Left ventricle myocardium inferior (tissue), 1 donor: ENCODE results near the gene SENP1. TPM values are rescaled to one million over a fixed set of nuclear protein-coding genes. Genes with fewer than 3 reads are reported as not detected.

Experiments used
- DNase-seq: peaks from one replicate; pipeline ENCODE4 v3.0.0-alpha.2; 2020
- H3K27ac ChIP-seq: fragments of 200-600 bp; replicated peaks from 2 replicates; pipeline ENCODE4 v1.8.0; 2021
- H3K27me3 ChIP-seq: fragments of 200-600 bp; 2 replicates; pipeline ENCODE4 v1.8.0; 2021; ENCODE audit warnings: low read depth
- H3K36me3 ChIP-seq: fragments of 200-600 bp; 2 replicates; pipeline ENCODE4 v1.8.0; 2021
- H3K4me1 ChIP-seq: fragments of 200-600 bp; 2 replicates; pipeline ENCODE4 v1.8.0; 2021
- H3K4me3 ChIP-seq: fragments of 200-600 bp; 2 replicates; pipeline ENCODE4 v1.8.0; 2021; ENCODE audit warnings: mild to moderate bottlenecking, moderate library complexity
- H3K9me3 ChIP-seq: fragments of 200-600 bp; replicated peaks from 2 replicates; pipeline ENCODE4 v1.8.0; 2021
- intact Hi-C: fragments of 100-400 bp; cut with micrococcal nuclease; formaldehyde crosslinking; loops from one replicate; pipeline ENCODE4 v1.11.0; 2022
- microRNA-seq: library from miRNA; unstranded; fragments of <30 nt; microRNA quantifications from one replicate; pipeline ENCODE4 v1.2.0, GENCODE V29; 2020
- total RNA-seq: library from RNA; stranded (reverse); fragmentation: NEBNext Ultra II Directional; extraction: Animal tissue kit (Norgen Biotek cat#: 25700); gene quantifications from one replicate; pipeline ENCODE4 v1.2.1, GENCODE V29; 2021
- TF ChIP-seq, protein P1 (sequence below): fragments of 200-600 bp; IDR thresholded peaks from 2 replicates; pipeline ENCODE4 v1.8.0; 2021; ENCODE audit warnings: antibody characterized with exemption, mild to moderate bottlenecking, borderline replicate concordance
- donor health status: DM: no; HTN: yes; CAD: no; lungs with severe emphysema.

Gene SENP1
- total RNA-seq, 1 donor from 2014 or later: 5.3 TPM

DNA sequence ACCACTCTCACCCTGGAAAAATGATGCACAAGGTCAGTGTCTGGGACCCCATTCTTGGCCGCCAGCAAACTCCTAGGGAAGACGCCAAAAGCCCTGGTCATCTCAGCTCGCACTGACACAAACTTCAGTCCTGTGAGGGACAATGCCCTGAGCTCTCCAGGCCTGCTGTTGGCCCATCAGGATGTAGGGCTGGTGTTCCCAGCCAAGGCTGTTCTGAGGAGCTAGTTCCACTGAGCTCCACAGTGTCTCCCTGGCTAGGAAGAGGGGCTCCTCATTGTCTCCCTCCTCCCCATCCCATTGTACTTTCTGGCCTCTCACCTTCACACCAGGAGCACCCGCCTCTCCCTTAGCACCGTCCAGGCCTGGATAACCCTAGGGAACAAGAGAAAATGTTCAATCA, 112.4 kb downstream of the SENP1 start:
- H3K4me3 ChIP-seq: no peak overlapping the region
- no peaks in the 10 kb centered on the region for H3K9me3 ChIP-seq
- H3K27me3 ChIP-seq: peaks cover 21% of the 10 kb centered on the region
- H3K27ac ChIP-seq: no peak overlapping the region
- H3K4me1 ChIP-seq: peaks cover 25% of the 10 kb centered on the region
- TF ChIP-seq, protein P1, sequence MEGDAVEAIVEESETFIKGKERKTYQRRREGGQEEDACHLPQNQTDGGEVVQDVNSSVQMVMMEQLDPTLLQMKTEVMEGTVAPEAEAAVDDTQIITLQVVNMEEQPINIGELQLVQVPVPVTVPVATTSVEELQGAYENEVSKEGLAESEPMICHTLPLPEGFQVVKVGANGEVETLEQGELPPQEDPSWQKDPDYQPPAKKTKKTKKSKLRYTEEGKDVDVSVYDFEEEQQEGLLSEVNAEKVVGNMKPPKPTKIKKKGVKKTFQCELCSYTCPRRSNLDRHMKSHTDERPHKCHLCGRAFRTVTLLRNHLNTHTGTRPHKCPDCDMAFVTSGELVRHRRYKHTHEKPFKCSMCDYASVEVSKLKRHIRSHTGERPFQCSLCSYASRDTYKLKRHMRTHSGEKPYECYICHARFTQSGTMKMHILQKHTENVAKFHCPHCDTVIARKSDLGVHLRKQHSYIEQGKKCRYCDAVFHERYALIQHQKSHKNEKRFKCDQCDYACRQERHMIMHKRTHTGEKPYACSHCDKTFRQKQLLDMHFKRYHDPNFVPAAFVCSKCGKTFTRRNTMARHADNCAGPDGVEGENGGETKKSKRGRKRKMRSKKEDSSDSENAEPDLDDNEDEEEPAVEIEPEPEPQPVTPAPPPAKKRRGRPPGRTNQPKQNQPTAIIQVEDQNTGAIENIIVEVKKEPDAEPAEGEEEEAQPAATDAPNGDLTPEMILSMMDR: no peak
- intact Hi-C loops: no loop called here
- DNase-seq: no peak
- H3K36me3 ChIP-seq: no peaks in the 10 kb centered on the region

Small RNA genes lying within 50 kb of the gene (microRNA-seq; reads per million reads assigned to microRNA genes)
- 22.8 reads per million, percentile 40 among the genes with 10 or more reads in this experiment for gene MIR6505

Other genes with a start within 250 kb of the SENP1 start
- 0.33 TPM for gene VDR, start 201.1 kb downstream of the SENP1 start, total RNA-seq
- 48.1 TPM for gene TMEM106C, start 142.5 kb downstream of the SENP1 start, total RNA-seq
- not detected for gene COL2A1, start 101.6 kb downstream of the SENP1 start, total RNA-seq
- gene PFKM, start 13.3 kb upstream of the SENP1 start, total RNA-seq: 671 TPM
- gene ASB8, start 51.4 kb upstream of the SENP1 start, total RNA-seq: 80.3 TPM
- 1.0 TPM for gene CCDC184, start 77.6 kb upstream of the SENP1 start, total RNA-seq
- not detected for gene OR10AD1, start 97.2 kb upstream of the SENP1 start, total RNA-seq
- 16.0 TPM for gene ZNF641, start 244.8 kb upstream of the SENP1 start, total RNA-seq